Neural cell (in vitro differentiated cells): ENCODE measurements around the gene SFXN4. TPM values are rescaled to one million over a fixed set of nuclear protein-coding genes. Genes with fewer than 3 reads are reported as not detected.

Experiments
- H2AFZ ChIP-seq: fragments of 200-600, 300-800 bp; sonication (generic), shearing (Covaris generic); 2 replicates; pipeline ENCODE4 v1.6.0; 2014; ENCODE audit warnings: low read depth, mild to moderate bottlenecking, antibody characterized with exemption, low read length, moderate library complexity
- H3F3A ChIP-seq: fragments of 200-600 bp; shearing (Covaris generic); 2 replicates; pipeline ENCODE4 v1.6.1; 2016; ENCODE audit warnings: mild to moderate bottlenecking, moderate library complexity, mixed read lengths, antibody characterized with exemption, low read length; ENCODE audit not compliant: insufficient read depth, poor library complexity, severe bottlenecking
- H3K27ac ChIP-seq: fragments of 200-600, 300-800 bp; sonication (generic), shearing (Covaris generic); 2 replicates; pipeline ENCODE4 v1.5.1; 2014; ENCODE audit warnings: mild to moderate bottlenecking, low read length, moderate library complexity
- H3K27me3 ChIP-seq: fragments of 300-800, 200-600 bp; sonication (generic), shearing (Covaris generic); 2 replicates; pipeline ENCODE4 v1.6.0; 2014; ENCODE audit warnings: mild to moderate bottlenecking, low read depth, low read length, moderate library complexity; ENCODE audit not compliant: insufficient read depth
- H3K36me3 ChIP-seq: fragments of 300-800, 200-600 bp; sonication (generic), shearing (Covaris generic); 2 replicates; pipeline ENCODE4 v1.5.1; 2014; ENCODE audit warnings: mild to moderate bottlenecking, antibody characterized with exemption, low read length, moderate library complexity; ENCODE audit not compliant: insufficient read depth
- H3K4me2 ChIP-seq: fragments of 300-800, 200-600 bp; sonication (generic), shearing (Covaris generic); 2 replicates; pipeline ENCODE4 v1.6.0; 2014; ENCODE audit warnings: mild to moderate bottlenecking, low read length
- H3K4me3 ChIP-seq: fragments of 300-800, 200-600 bp; sonication (generic), shearing (Covaris generic); 2 replicates; pipeline ENCODE4 v1.5.1; 2014; ENCODE audit warnings: mild to moderate bottlenecking, low read length, moderate library complexity
- H3K79me2 ChIP-seq: fragments of 200-600 bp; shearing (Covaris generic); replicated peaks from 2 replicates; pipeline ENCODE4 v1.6.0; 2014; ENCODE audit warnings: mild to moderate bottlenecking, low read length, moderate library complexity; ENCODE audit not compliant: insufficient read depth
- H3K9ac ChIP-seq: fragments of 300-800, 200-600 bp; sonication (generic), shearing (Covaris generic); 2 replicates; pipeline ENCODE4 v1.6.1; 2016; ENCODE audit warnings: mild to moderate bottlenecking, low read length, mixed read lengths
- H3K9me2 ChIP-seq: fragments of 200-600 bp; shearing (Covaris generic); 2 replicates; pipeline ENCODE4 v1.6.1; 2016; ENCODE audit warnings: mild to moderate bottlenecking, low read length, mixed read lengths; ENCODE audit not compliant: insufficient read depth
- H3K9me3 ChIP-seq: fragments of 200-600, 300-800 bp; sonication (generic), shearing (Covaris generic); 2 replicates; pipeline ENCODE4 v1.6.1; 2016; ENCODE audit warnings: mild to moderate bottlenecking, mixed run types, low read length, moderate library complexity, mixed read lengths
- H4K20me1 ChIP-seq: fragments of 200-600 bp; shearing (Covaris generic); 2 replicates; pipeline ENCODE4 v1.6.1; 2016; ENCODE audit warnings: mild to moderate bottlenecking, mixed run types; ENCODE audit not compliant: insufficient read depth
- CTCF ChIP-seq: fragments of 450-650 bp; IDR thresholded peaks from 2 replicates; pipeline ENCODE4 v1.5.1; 2014; ENCODE audit warnings: antibody characterized with exemption, mild to moderate bottlenecking, moderate library complexity; ENCODE audit not compliant: poor library complexity, severe bottlenecking
- EP300 ChIP-seq: fragments of 450-650 bp; conservative IDR thresholded peaks from 2 replicates; pipeline ENCODE4 v1.6.1; 2014; ENCODE audit warnings: antibody characterized with exemption, mild to moderate bottlenecking, moderate library complexity; ENCODE audit not compliant: poor library complexity, severe bottlenecking
- EZH2 ChIP-seq: fragments of 200-600, 300-800 bp; shearing (Covaris generic), sonication (generic); IDR thresholded peaks from 2 replicates; pipeline ENCODE4 v1.6.1; 2014; ENCODE audit warnings: antibody characterized with exemption, low read length, borderline replicate concordance, mild to moderate bottlenecking; ENCODE audit not compliant: insufficient read depth, poor library complexity, severe bottlenecking
- MXI1 ChIP-seq: fragments of 450-650 bp; conservative IDR thresholded peaks from 2 replicates; pipeline ENCODE4 v1.6.1; 2014; ENCODE audit warnings: antibody characterized with exemption, mild to moderate bottlenecking; ENCODE audit not compliant: poor library complexity, severe bottlenecking
- POLR2AphosphoS5 ChIP-seq: IDR thresholded peaks from 2 replicates; pipeline ENCODE4 v1.6.1; 2012
- RAD21 ChIP-seq: fragments of 450-650 bp; conservative IDR thresholded peaks from 2 replicates; pipeline ENCODE4 v1.6.1; 2014; ENCODE audit warnings: antibody characterized with exemption, mild to moderate bottlenecking, moderate library complexity
- REST ChIP-seq: IDR thresholded peaks from 2 replicates; pipeline ENCODE4 v1.6.1; 2012; ENCODE audit warnings: borderline replicate concordance
- SMC3 ChIP-seq: fragments of 450-650 bp; conservative IDR thresholded peaks from 2 replicates; pipeline ENCODE4 v1.6.1; 2014; ENCODE audit warnings: antibody characterized with exemption, mild to moderate bottlenecking, moderate library complexity; ENCODE audit not compliant: poor library complexity
- TAF1 ChIP-seq: IDR thresholded peaks from 2 replicates; pipeline ENCODE4 v1.6.1; 2012; ENCODE audit warnings: low read depth
- polyA minus RNA-seq: library from RNA; depleted of rRNA, polyadenylated mRNA; stranded (reverse); fragments of >200 nt; gene quantifications from 2 replicates; pipeline ENCODE4 v1.2.3, GENCODE V29; 2014
- polyA plus RNA-seq: library from polyadenylated mRNA; depleted of rRNA; stranded (reverse); fragments of >200 nt; gene quantifications from 2 replicates; pipeline ENCODE4 v1.2.3, GENCODE V29; 2014

SFXN4 gene
- polyA plus RNA-seq: 21.7 and 23.7 TPM in 2 replicates
- polyA minus RNA-seq: 11.0 and 22.0 TPM in 2 replicates

GRCh38 chr10:119165171-119166117, at the start of gene SFXN4:
SFXN4 (minus strand) TSS chr10:119165714; CDS start chr10:119165647, 67 bp downstream.
- Histone ChIP-seq H3K9ac (peak within 1 kb of the TSS; percentile 67), H3K9me2 (no peaks in the 10 kb centered on the region), H3K27ac (no peak within 1 kb of the TSS), H4K20me1 (no peaks in the 10 kb centered on the region), H3K4me2 (peak within 1 kb of the TSS; percentile 31), H3K27me3 (peaks cover 9% of the 10 kb centered on the region), H3K36me3 (peaks cover 3% of the 10 kb centered on the region), H3K4me3 (peak within 1 kb of the TSS; percentile 81), H3K9me3 (no peaks in the 10 kb centered on the region), H3F3A (no peaks in the 10 kb centered on the region), H3K79me2 (no peaks in the 10 kb centered on the region), H2AFZ (peak within 1 kb of the TSS; percentile 40)
- TF ChIP-seq REST (peak; percentile 5), SMC3 (peak; percentile 13), POLR2AphosphoS5 (peak; percentile 47), CTCF (peak; percentile 17), MXI1 (peak; percentile 81), RAD21 (no peak), EP300 (peak; percentile 14), EZH2 (no peak)

GRCh38 chr10:119211625-119212441, 46.3 kb upstream of the SFXN4 start:
- no peak for TF ChIP-seq SMC3
- no peak for TF ChIP-seq RAD21
- TF ChIP-seq CTCF: no peak
- no peak for TF ChIP-seq EP300
- TF ChIP-seq POLR2AphosphoS5: no peak
- TF ChIP-seq REST: no peak
- no peak for TF ChIP-seq TAF1
- no peak for TF ChIP-seq MXI1
- no peak for TF ChIP-seq EZH2
- H3K27me3 ChIP-seq: no peaks in the 10 kb centered on the region
- H3K4me2 ChIP-seq: no peak overlapping the region

More at GRCh38 chr10:119211625-119212441, 46.3 kb upstream of the SFXN4 start:
- Histone ChIP-seq H3F3A (peaks cover 4% of the 10 kb centered on the region), H3K9ac (no peak overlapping the region), H3K9me3 (no peaks in the 10 kb centered on the region), H4K20me1 (no peaks in the 10 kb centered on the region), H2AFZ (no peak overlapping the region), H3K4me3 (peak overlapping the region; percentile 24), H3K79me2 (peaks cover 11% of the 10 kb centered on the region), H3K27ac (no peak overlapping the region), H3K9me2 (no peaks in the 10 kb centered on the region), H3K36me3 (no peaks in the 10 kb centered on the region)
